ENCODE measurements around the gene MITF.

MITF gene

DNA sequence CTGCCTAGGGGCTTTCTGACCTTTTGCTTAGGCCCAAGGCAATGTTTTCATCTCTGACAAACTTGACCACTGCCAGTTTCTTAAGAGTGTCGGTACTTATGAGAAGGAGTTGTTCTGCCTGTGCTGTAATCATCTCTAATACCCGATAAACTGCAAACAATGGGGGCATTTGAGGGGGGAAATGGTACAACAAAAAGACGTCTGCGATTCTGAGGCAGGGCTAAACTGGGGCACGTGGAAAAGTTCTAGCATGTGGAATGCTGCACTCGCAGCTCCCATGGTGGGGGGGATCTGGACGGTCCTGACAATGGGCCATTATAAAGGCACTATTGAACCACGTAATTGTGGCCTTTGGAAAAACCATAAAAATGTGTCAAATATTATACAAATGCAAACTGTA, 187.1 kb downstream of the MITF start:
- DNase-seq, result no peak

DNA sequence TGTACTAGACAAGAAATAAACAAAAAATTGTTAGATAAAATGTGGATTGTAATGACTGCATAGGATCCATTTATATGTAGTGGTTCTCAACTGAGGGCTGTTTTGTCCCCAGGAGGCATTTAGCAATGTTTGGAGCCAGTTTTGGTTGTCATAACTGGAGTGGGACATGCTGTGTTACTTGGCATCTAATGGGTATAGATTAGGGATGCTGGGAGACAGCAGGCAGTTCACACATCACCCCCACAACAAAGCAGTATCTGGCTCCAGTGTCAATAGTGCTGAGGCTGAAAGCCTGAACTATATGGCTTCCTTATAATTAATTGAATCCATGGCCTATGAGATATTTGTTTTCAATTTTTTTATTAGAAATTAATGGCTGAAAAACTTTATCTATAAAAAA, 188.3 kb downstream of the MITF start:
- DNase-seq, result no peak

DNA sequence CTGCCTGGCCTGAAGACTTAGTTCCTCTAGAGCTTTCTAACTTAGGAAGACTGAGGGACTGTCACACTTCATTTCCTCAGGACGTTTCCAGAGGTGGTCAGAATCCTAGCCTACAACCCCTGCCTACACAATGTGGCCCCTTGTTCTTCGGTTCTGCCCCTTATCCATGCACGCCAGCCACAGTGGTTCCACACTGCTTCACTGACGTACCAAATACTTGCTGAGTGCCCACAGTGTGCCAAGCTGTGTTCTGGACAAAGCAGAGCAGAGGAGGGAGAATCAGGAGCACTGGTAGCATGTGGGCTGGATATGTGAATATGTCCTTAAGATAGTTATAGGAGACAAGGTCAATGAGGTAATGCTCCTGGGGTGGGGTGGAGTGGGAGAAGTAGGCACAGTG, 189.8 kb downstream of the MITF start:
- DNase-seq, result no peak

- no peak for DNase-seq
Measured at GRCh38 chr3:69930564-69930963, 191.3 kb downstream of the MITF start.

GRCh38 chr3:69932087-69932486, 192.8 kb downstream of the MITF start:
- no peak for DNase-seq

DNA sequence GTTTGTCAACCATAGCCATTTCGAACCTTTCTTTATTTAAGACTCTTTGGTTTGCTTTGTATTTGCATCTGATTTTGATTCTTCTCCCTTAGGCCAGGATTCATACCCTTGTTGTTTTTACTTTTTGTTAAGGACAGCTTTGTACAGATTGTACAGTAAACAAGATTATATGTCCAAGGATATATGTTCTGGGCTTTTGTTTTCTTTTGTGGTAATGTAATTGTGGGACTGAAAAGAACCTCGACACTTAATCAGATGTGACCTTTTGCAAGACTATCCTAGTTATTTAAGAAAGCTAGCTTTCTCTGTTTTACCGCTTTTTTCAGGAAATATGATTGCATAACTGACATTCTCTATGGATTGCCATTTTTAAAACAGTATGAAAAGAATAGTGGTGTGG, 193.2 kb downstream of the MITF start:
- no peak for DNase-seq

DNA sequence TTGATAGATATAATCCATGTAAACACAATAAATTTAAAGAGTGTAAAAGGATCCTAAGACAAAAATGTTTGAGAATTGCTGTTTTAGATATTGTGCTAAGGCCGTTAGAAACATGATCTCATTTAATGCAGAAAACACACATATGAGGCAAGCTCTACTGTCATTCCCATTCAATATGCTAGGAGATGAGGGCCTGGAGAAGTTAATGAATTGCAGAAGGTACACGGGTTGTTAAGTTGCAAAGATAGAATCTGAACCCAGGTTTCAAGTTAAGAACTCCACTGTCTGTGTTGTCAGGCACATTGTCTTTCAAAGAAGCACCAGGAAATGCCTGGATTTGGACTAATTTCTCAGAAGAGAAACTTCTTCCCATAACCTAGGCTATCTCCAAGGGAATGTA, 195.1 kb downstream of the MITF start:
- DNase-seq, result no peak

DNA sequence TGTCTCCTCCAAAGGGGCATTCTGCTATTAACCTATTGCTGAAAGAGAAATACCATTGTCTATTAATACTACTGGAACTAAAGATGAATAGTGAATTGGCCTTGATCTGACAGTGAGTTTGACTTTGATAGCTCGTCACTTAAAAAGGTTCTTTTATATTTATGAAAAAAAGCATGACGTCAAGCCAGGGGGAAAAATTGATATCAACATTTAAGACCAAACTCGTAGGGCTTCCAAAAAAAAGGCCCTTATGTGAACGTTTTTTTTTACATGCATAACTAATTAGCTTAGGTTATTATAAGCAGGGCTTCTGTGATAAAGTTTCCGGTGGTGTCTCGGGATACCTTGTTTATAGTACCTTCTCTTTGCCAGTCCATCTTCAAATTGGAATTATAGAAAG, 197.0 kb downstream of the MITF start:
- DNase-seq, result no peak

- DNase-seq, result no peak
Measured at GRCh38 chr3:69938061-69938460, 198.8 kb downstream of the MITF start.

DNA sequence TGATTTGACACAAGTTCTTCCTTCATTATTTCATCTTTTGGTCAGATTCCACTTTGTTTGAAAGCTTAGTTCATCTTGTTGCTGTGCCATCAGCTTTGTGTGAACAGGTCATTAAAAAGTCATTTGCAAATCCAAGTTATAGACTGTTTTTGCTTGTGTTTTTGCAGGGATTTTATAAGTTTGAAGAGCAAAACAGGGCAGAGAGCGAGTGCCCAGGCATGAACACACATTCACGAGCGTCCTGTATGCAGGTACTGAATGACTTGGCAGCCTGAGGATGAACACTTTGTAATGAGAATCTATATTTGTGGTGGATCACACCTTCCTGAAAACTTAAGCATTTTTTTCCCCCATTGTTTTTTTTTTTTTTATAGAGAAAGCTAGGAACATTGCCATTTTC, 199.7 kb downstream of the MITF start:
- DNase-seq, result no peak

DNA sequence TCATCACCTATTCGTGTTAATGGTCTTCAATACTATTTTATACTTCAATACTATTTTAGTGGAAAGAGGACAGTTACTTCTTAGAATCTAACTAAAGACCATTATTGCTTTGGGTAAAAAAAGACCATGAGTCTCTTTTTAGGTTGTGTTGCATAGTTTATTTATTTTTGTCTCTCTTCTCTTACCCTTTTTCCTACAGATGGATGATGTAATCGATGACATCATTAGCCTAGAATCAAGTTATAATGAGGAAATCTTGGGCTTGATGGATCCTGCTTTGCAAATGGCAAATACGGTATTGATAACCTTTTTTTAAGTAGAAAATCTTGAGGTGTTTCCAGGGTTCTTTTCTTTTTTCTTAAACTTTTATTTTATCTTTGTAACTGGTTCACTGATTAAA, 201.8 kb downstream of the MITF start:
- no peak for DNase-seq

- DNase-seq, result no peak
Measured at GRCh38 chr3:69941439-69942176, 202.3 kb downstream of the MITF start.

DNA sequence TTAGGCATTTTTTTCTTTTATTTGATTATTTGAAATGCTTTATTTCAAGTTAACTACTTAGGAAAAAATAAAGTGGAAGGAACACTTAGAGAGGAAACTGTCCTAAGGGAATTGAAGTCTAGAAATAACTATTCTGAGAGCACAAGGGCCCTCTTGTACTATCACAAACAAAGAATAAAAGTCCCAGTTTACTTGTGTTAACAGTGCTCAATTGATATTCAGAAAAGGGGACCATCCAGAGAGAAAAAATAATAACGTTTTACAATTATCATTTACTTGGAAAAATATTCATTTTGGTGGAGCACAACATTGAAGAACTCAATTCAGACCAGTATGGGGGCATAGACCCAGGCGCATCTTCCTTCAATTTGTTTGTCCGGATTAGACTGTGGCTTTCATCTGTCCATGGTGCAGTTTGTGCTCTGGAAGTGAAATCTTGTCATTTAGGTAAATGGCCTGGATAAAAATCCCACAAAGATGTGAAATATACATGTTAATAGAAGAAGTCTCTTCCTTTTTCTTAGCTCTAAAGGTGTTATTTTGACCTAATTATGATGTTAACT, 205.7 kb downstream of the MITF start:
- DNase-seq, result no peak

DNA sequence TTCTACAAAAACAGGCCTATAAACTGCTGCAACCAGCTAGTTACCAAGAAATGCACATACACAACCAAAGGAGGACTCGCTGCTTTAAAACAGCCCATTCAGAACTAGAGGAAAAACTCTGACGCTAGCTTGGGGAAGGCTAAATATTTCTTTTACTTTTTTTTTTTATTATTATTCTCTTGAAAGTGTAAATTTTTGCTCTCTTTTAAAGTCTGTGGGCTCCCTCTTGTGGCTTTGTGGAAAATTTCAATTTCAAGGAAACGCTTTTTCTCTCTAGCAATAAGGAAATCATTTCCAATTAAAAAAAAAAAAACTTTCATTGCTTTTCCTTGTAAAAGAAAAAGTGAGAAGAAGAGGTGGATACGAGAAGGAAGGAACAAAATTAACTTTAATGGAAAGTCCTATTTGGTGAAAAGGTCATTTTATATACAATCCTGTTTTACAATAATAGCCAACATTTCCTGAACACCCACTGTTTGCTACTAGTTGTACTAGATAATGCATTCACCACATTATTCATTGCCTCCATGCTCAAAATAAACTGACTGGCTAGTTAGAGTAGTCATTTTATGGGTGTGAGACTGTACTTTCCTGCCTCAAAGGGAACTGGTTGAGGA, 209.1 kb downstream of the MITF start:
- no peak for DNase-seq

GRCh38 chr3:69951616-69952015, 212.4 kb downstream of the MITF start:
- DNase-seq, result no peak

DNA sequence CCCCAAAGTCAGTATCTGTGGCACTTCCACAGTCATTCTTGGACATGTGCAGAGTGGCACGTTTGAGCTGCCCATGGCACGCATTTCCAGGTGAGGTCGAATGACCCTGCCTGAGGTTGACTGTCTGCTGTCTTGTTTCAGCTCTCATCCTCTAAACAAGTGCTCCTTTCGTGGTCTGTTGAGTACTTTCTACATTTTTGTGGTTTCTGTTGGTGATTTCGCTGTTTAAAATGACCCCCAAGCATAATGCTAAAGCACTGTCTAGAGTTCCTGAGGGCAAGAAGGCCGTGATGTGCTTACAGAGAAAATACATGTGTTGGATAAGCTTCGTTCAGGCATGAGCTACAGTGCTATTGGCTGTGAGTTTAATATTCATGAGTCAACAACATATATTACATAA, 220.3 kb downstream of the MITF start:
- DNase-seq, result no peak

DNA sequence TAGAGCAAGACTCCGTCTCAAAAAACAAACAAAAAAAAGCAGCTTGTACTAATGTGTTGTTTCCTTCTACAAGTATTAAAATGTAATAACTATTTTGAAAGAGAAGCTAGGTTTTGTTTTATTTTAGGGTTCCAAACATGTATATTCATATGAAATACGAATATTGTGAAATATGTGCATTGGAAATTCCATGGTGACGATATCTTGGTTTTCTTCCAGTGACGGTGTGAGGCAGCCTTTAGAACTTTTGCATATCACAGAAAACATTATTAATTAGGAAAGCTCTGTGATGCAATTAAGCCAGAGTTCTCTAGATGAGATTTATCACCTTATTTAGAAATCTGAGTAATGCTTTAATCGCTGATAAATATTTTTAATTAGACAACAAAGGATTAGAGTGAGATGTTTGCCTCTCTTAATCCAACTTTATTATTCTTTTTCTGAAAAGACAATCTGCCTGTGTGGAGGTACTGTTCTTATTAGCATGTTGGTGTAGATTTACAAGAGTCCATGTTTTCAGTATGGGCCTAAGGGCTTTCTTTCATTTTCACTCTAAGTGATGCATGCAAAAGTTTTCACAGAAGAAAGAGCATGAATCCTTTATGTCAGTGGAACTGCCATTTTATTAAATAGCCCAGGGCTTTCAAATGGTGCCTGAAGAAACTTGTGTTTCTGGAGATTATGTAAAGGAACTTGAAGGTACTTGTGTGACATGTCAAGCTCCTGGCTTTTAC, 222.6 kb downstream of the MITF start:
- no peak for DNase-seq

DNA sequence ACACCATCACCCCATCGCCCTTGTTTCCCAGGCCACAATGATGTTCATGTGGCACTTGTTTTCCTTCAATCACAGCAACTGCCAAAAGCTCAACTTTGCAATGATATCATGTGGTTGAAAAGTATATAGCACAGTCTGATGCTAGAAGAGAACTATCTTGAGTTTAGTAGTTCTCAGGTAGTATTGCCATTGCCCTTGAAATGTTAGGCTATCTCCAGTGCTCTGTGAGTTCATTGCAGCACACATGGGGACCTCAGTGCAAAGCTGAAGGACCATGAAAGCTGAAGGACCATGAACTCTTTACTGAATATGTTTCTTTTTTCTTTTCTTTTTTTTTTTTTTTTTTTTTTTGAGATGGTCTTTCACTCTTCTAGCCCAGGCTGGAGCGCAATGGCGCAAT, 224.4 kb downstream of the MITF start:
- no peak for DNase-seq

GRCh38 chr3:69967156-69967555, 227.9 kb downstream of the MITF start:
- DNase-seq, result no peak

GRCh38 chr3:69970827-69971226, 231.6 kb downstream of the MITF start:
- no peak for DNase-seq

- DNase-seq, result no peak
Measured at GRCh38 chr3:69972672-69973071, 233.4 kb downstream of the MITF start.

DNA sequence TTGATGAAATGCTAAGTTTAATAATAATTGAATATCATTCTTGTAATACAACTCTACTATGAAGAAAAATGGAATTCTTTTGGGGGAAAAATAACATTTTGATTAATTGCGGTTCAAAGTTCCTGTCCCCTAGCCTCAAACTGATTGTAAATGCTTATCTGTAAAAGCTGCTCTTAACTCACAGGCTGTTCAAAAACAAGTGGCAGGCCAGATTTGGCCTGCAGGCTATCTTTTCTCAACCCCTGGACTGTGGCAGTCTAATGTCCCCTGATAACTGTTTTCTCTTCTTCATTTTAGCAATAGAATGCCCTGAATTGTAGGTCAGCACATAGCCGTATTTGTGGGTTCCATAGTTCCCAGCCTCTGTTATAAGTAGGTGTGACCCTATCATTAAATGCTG, 236.8 kb downstream of the MITF start:
- DNase-seq, result no peak

GRCh38 chr3:69983546-69984265, 244.4 kb downstream of the MITF start:
- DNase-seq, result no peak
